ENCODE results near the gene SNTG2. TPM values are rescaled to one million over a fixed set of nuclear protein-coding genes. Genes with fewer than 3 reads are reported as not detected.

Gene SNTG2
- 0.88 and 2.2 TPM in 2 replicates for total RNA-seq

- Mint-ChIP-seq H3K4me3 (peak within 1 kb of the TSS; percentile 78), H3K27me3 (peaks cover 19% of the 10 kb centered on the region), H3K36me3 (ENCODE audit: low read depth) (no peaks in the 10 kb centered on the region), H3K9me3 (no peaks in the 10 kb centered on the region), H3K27ac (no peak within 1 kb of the TSS), H3K4me1 (peaks cover 22% of the 10 kb centered on the region)
- intact Hi-C loops (cut with micrococcal nuclease), result no loop called here
- DNase-seq, result peak; percentile 57
- ChIA-PET POLR2A (no interaction called here), CTCF (no interaction called here)
- ATAC-seq (ENCODE audit: low read depth), result peak; percentile 81
- TF ChIP-seq CTCF (IDR thresholded peaks at IDR 0.05), result no peak
Observed at GRCh38 chr2:950080-950966, at the start of gene SNTG2. Gene SNTG2, plus strand, starts transcription at chr2:950849. Its CDS starts 148 bp downstream, at chr2:950997.

- POLR2A ChIA-PET, result no interaction called here
- Mint-ChIP-seq H3K9me3 (peaks cover 8% of the 10 kb centered on the region), H3K4me1 (no peaks in the 10 kb centered on the region), H3K36me3 (ENCODE audit: low read depth) (no peaks in the 10 kb centered on the region), H3K4me3 (no peak overlapping the region), H3K27me3 (peaks cover 4% of the 10 kb centered on the region), H3K27ac (no peak overlapping the region)
- CTCF ChIA-PET, result no interaction called here
- no peak for TF ChIP-seq CTCF (IDR thresholded peaks at IDR 0.05)
- ATAC-seq (ENCODE audit: low read depth) (no peak), DNase-seq (no peak)
- intact Hi-C loops (cut with micrococcal nuclease), result no loop called here
Observed at GRCh38 chr2:902584-902983, 48.1 kb upstream of the SNTG2 start.

- no peaks in the 10 kb centered on the region for H3K4me1 Mint-ChIP-seq
- H3K9me3 Mint-ChIP-seq, result peaks cover 4% of the 10 kb centered on the region
- peaks cover 4% of the 10 kb centered on the region for H3K27me3 Mint-ChIP-seq
- intact Hi-C loops (cut with micrococcal nuclease), result no loop called here
- CTCF ChIA-PET, result no interaction called here
- H3K27ac Mint-ChIP-seq, result no peak overlapping the region
- no peak for TF ChIP-seq CTCF (IDR thresholded peaks at IDR 0.05)
- no peaks in the 10 kb centered on the region for H3K36me3 Mint-ChIP-seq (ENCODE audit: low read depth)
- DNase-seq (no peak), ATAC-seq (ENCODE audit: low read depth) (no peak)
- no peak overlapping the region for H3K4me3 Mint-ChIP-seq
- POLR2A ChIA-PET, result no interaction called here
Observed at GRCh38 chr2:903223-903900, 47.3 kb upstream of the SNTG2 start.

GRCh38 chr2:904246-905024 is 46.2 kb upstream of the SNTG2 start:
- POLR2A ChIA-PET, result no interaction called here
- ATAC-seq (ENCODE audit: low read depth), result no peak
- no peaks in the 10 kb centered on the region for H3K36me3 Mint-ChIP-seq (ENCODE audit: low read depth)

More at GRCh38 chr2:904246-905024, 46.2 kb upstream of the SNTG2 start:
- no peak for DNase-seq
- TF ChIP-seq CTCF (IDR thresholded peaks at IDR 0.05), result no peak
- Mint-ChIP-seq H3K4me3 (no peak overlapping the region), H3K27me3 (peaks cover 4% of the 10 kb centered on the region), H3K4me1 (no peaks in the 10 kb centered on the region), H3K27ac (no peak overlapping the region), H3K9me3 (peaks cover 8% of the 10 kb centered on the region)
- CTCF ChIA-PET, result no interaction called here
- intact Hi-C loops (cut with micrococcal nuclease), result no loop called here
